Right renal cortex interstitium (tissue), 3 donors: ENCODE data around the gene HLA-E. TPM values are rescaled to one million over a fixed set of nuclear protein-coding genes. Genes with fewer than 3 reads are reported as not detected.
A peak's percentile ranks its signal among the peaks of the same experiment; 100 is the strongest.
"Not testable (repeated sequence)": the region's sequence is repeated elsewhere in the genome, so short reads cannot be mapped to it uniquely, and the experiment has no call there.

Source experiments
- DNase-seq, 3 donors: peaks; one replicate each; pipeline ENCODE4 v3.0.0-alpha.2; 2013; ENCODE audit warnings: low read depth in 3 of 3, low spot score in 2 of 3
- polyA plus RNA-seq, 3 donors: library from polyadenylated mRNA; unstranded; fragments of 120-200 nt; gene quantifications; one replicate each; pipeline ENCODE4 v1.2.1, GENCODE V29; 2013; ENCODE audit not compliant: insufficient read length in 3 of 3

The HLA-E gene
- polyA plus RNA-seq, 3 donors: 114 to 118 (median 114) TPM

DNA sequence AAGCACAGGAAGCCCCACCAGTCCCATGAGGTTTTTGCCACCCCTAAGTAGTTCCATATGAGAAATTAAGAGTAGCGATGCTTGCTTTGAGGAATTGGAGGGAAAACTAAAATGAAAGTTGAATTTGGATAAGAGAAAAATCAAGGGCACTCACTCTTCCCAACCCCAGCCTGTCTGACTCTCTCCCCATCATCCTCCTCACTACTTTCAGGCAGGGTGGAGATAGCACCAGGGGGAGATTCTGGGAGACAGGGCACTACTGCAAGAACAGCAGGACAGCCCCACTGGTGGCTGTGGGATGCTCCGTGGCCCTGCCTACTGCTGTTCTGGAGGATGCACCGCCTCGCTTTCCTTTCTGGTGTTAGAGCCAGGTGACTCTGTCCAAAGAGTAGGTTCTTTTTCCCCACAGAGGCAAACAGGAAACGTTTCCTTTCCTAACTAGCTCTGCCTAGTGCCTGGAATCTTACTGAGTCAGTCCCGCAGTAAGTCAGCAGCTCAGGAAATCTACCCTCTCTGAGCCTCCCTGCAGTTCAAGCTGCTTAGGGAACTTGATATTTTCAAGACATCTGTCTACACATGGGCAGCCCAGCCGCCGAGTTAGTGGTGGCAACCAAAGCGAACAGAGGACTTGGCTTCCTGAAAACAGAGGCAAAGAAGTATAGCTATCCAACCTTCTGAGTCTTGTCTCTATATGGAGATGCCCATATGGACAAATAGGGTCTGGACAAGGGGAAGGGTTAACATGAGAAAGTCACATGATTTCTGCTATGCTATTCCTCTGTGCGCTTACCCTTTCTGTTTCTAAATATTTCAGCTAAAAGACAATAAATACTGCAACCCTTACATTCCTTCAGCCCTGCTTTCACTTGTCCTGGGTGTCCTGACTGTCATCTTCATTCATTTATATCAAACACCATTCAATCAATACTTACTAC, 11.4 kb downstream of the HLA-E start:
- DNase-seq: no peak

GRCh38 chr6:30507849-30508827, 18.8 kb downstream of the HLA-E start:
- no peak for DNase-seq

- no peak for DNase-seq
Observed at GRCh38 chr6:30508890-30509736, 19.8 kb downstream of the HLA-E start.

- DNase-seq: no peak
Observed at GRCh38 chr6:30510419-30511168, 21.3 kb downstream of the HLA-E start.

DNA sequence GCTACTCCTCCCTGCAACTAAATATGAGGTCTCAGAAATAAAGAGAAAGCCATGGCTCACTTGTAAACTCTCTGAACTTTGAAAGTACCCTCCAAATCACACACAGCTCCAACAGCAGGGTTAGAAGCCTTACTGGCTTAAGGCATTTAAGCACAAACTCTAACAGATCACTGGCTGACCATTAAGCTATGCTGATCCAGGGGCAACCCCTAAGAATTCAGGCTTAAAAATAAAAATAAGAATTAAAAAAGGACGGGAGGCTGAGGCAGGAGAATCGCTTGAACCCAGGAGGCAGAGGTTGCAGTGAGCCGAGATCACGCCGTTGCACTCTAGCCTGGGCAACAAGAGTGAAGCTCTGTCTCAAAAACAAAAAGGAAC, 21.8 kb downstream of the HLA-E start:
- no peak for DNase-seq

- DNase-seq: no peak
Observed at GRCh38 chr6:30513451-30513850, 24.1 kb downstream of the HLA-E start.

GRCh38 chr6:30515106-30515505, 25.8 kb downstream of the HLA-E start:
- no peak for DNase-seq

GRCh38 chr6:30515944-30516753, 26.8 kb downstream of the HLA-E start:
- DNase-seq: peak; percentile 72 to 85 (median 80)

DNA sequence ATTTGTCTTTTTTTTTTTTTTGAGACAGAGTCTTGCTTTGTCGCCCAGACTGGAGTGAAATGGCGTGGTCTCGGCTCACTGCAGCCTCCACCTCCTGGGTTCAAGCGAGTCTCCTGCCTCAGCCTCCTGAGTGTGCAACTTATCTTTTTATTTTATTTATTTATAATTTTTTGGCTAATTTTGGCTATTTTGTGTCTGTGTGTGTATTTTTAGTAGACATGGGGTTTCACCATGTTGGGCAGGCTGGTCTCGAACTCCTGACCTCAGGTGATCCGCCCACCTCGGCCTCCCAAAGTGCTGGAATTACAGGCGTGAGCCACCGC, 27.4 kb downstream of the HLA-E start:
- DNase-seq: not testable (repeated sequence)

DNA sequence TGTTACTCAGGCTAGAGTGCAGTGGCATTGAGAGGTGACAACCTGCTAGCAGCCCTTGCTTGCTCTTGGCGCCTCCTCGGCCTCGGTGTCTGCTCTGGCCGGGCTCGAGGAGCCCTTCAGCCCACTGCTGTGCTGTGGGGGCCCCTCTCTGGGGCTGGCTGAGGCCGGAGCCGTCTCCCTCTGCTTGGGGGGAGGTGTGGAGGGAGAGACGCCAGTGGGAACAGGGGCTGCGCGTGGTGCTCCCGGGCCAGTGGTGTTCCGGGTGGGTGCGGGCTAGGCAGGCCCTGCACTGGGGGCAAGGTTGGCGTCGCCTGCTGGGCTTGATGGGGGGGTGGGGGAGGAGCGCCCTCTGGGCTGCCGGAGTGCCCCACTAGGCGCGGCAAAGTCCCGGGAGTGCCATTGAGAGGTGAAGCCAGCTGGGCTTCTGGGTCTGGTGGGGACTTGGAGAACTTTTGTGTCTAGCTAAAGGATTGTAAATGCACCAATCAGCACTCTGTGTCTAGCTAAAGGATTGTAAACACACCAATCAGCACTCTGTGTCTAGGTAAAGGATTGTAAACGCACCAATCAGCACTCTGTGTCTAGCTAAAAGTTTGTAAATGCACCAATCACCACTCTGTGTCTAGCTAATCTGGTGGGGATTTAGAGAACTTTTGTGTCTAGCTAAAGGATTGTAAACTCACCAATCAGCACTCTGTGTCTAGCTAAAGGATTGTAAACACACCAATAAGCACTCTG, 28.6 kb downstream of the HLA-E start:
- not testable (repeated sequence) for DNase-seq

DNA sequence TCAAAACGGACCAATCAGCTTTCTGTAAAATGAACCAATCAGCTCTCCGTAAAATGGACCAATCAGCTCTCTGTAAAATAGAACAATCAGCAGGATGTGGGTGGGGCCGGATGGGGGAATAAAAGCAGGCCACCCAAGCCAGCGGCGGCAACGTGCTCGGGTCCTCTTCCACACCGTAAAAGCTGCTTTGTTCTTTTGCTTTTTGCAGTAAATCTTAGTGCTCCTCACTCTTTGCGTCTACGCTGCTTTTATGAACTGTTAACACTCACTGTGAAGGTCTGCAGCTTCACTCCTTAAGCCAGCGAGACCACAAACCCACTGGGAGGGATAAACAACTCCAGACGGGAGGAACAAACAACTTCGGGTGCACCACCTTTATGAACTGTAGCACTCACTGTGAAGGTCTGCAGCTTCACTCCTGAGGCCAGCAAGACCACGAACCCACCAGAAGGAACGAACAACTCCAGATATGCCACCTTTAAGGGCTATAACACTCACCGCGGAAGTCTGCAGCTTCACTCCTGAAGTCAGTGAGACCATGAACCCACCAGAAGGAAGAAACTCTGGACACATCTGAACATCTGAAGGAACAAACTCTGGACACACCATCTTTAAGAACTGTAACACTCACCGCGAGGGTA, 29.3 kb downstream of the HLA-E start:
- DNase-seq: not testable (repeated sequence)

DNA sequence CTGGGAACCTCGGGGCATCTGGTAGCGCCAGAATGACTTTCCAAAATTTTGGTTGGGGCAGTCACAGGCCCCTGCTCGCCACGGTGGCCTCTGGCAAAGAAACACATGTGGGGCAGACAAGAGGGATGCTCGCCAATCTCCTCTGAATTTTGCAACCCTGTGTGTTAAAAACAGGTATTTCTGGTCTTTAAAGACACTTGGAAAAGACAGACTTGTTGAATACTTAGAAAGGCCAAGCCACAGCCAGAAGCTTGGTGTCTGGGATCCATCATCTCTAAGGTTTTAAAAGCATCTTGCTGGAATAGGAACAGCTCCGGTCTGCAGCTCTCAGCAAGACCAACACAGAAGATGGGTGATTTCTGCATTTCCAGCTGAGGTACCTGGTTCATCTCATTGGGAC, 31.2 kb downstream of the HLA-E start:
- DNase-seq: no peak

GRCh38 chr6:30521082-30521481, 31.8 kb downstream of the HLA-E start:
- DNase-seq: not testable (repeated sequence)

GRCh38 chr6:30521952-30522351, 32.6 kb downstream of the HLA-E start:
- DNase-seq: not testable (repeated sequence)

- DNase-seq: not testable (repeated sequence)
Observed at GRCh38 chr6:30526444-30526843, 37.1 kb downstream of the HLA-E start.

- DNase-seq: not testable (repeated sequence)
Observed at GRCh38 chr6:30529349-30529875, 40.1 kb downstream of the HLA-E start.

GRCh38 chr6:30530014-30530413, 40.7 kb downstream of the HLA-E start:
- no peak for DNase-seq
